Gastroesophageal sphincter (tissue), 4 donors: ENCODE data around the gene ANKRD45. TPM values are rescaled to one million over a fixed set of nuclear protein-coding genes. Genes with fewer than 3 reads are reported as not detected.
A peak's percentile ranks its signal among the peaks of the same experiment; 100 is the strongest.

Source experiments
- ATAC-seq: fragments of 150-250 bp; one replicate; pipeline ENCODE4 v1.9.1; 2016; ENCODE audit warnings: mild to moderate bottlenecking, moderate library complexity
- H3K27ac ChIP-seq, 4 donors: fragments of 200-600 bp; sonication (generic) in 3 of 4; 1 replicate in 3 of 4; 2 replicates in 1 of 4; pipeline ENCODE4 v1.5.1; 2016 to 2019
- H3K27me3 ChIP-seq: fragments of 200-600 bp; sonication (generic); one replicate; pipeline ENCODE4 v1.5.1; 2019
- H3K36me3 ChIP-seq, 2 donors: fragments of 200-600 bp; sonication (generic); one replicate each; pipeline ENCODE4 v1.5.1; 2019; ENCODE audit warnings: control low read depth in 1 of 2
- H3K4me1 ChIP-seq, 3 donors: fragments of 200-600 bp; sonication (generic); 1 replicate in 2 of 3; 2 replicates in 1 of 3; pipeline ENCODE4 v1.5.1; 2016 to 2019; ENCODE audit warnings: control low read depth in 2 of 3
- H3K4me3 ChIP-seq, 2 donors: fragments of 200-600 bp; sonication (generic); one replicate each; pipeline ENCODE4 v1.5.1; 2019; ENCODE audit warnings: mild to moderate bottlenecking in 1 of 2, moderate library complexity in 1 of 2
- H3K9me3 ChIP-seq, 3 donors: fragments of 200-600 bp; sonication (generic); one replicate each; pipeline ENCODE4 v1.5.1; 2017 to 2019; ENCODE audit warnings: control low read depth in 2 of 3
- EP300 ChIP-seq: sonication (generic); formaldehyde crosslinking; IDR thresholded peaks from one replicate; pipeline ENCODE4 v1.6.1; 2017; ENCODE audit warnings: antibody characterized with exemption, mild to moderate bottlenecking
- POLR2A ChIP-seq, 2 donors: fragments of 450-650 bp; IDR thresholded peaks; one replicate each; pipeline ENCODE4 v1.6.1; 2017; ENCODE audit warnings: antibody characterized with exemption in 2 of 2, mild to moderate bottlenecking in 2 of 2, moderate library complexity in 1 of 2
- POLR2AphosphoS5 ChIP-seq: sonication (generic); formaldehyde crosslinking; IDR thresholded peaks from one replicate; pipeline ENCODE4 v1.6.1; 2017; ENCODE audit warnings: antibody characterized with exemption
- whole genome bisulfite sequencing, 2 donors: methylation state at CpG; one replicate each; pipeline ENCODE4 v1.1.5; 2018; ENCODE audit warnings: low coverage in 1 of 2; 5-methylcytosine and 5-hydroxymethylcytosine counted together
- total RNA-seq, 4 donors: library from RNA; depleted of rRNA; stranded (reverse); fragments of >200 nt; gene quantifications; one replicate each; pipeline ENCODE4 v1.1.0, GENCODE V29; 2016
- TF ChIP-seq, protein P1 (sequence below), 4 experiments: fragments of 200-600 bp in 2 of 4; fragments of 450-650 bp in 2 of 4; sonication (generic) in 1 of 4; IDR thresholded peaks; one replicate each; pipeline ENCODE4 v1.5.1; 2017 to 2019; ENCODE audit warnings: antibody characterized with exemption in 4 of 4, mild to moderate bottlenecking in 2 of 4, moderate library complexity in 2 of 4

ANKRD45 gene, protein sequence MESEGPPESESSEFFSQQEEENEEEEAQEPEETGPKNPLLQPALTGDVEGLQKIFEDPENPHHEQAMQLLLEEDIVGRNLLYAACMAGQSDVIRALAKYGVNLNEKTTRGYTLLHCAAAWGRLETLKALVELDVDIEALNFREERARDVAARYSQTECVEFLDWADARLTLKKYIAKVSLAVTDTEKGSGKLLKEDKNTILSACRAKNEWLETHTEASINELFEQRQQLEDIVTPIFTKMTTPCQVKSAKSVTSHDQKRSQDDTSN
- 1 to 10 TPM in 2 of 4 donors, under 1 TPM in 1, not detected in 1; 0.81 to 4.7 (median 1.0) TPM for total RNA-seq

DNA sequence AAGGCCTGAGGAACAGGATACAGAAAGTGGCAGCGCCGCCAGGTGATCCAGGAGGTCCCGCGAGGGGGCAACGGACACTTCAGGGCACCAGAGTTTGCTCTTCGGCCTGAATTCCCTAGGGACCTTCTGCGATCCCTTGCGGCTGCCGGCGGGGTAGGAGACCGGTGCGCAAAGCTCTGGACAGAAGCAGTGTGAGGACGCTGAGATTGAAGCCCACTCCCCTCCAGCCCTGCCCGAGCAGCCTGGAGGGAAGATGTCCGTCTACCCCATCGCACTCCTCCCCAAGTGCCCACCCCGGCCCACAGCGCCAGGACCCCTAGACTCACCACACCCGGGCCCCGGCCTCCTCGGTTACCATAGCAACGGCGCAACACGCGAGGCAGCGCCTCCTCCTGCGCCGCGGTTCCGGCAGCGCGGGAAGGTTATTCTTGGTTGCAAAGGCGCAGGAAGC is at the start of gene ANKRD45:
Gene ANKRD45 (minus strand): TSS at position 361 of the 451 bp plus-strand sequence. CDS start 10,433 bp downstream, outside the sequence.
- Histone ChIP-seq H3K27ac (peak within 1 kb of the TSS in 2 of 4 donors; percentile 20 to 26), H3K4me3 (peak within 1 kb of the TSS; percentile 51 to 73), H3K4me1 (peaks cover 0 to 13% (median 3%) of the 10 kb centered on the region in 3 donors), H3K27me3 (no peaks in the 10 kb centered on the region), H3K36me3 (no peaks in the 10 kb centered on the region), H3K9me3 (no peaks in the 10 kb centered on the region)
- WGBS, 2 donors: 0 to 2% methylated on average over 1 to 17 of the region's 33 CpGs
- peak; percentile 69 for ATAC-seq
- no peak for TF ChIP-seq EP300
- TF ChIP-seq, protein P1, sequence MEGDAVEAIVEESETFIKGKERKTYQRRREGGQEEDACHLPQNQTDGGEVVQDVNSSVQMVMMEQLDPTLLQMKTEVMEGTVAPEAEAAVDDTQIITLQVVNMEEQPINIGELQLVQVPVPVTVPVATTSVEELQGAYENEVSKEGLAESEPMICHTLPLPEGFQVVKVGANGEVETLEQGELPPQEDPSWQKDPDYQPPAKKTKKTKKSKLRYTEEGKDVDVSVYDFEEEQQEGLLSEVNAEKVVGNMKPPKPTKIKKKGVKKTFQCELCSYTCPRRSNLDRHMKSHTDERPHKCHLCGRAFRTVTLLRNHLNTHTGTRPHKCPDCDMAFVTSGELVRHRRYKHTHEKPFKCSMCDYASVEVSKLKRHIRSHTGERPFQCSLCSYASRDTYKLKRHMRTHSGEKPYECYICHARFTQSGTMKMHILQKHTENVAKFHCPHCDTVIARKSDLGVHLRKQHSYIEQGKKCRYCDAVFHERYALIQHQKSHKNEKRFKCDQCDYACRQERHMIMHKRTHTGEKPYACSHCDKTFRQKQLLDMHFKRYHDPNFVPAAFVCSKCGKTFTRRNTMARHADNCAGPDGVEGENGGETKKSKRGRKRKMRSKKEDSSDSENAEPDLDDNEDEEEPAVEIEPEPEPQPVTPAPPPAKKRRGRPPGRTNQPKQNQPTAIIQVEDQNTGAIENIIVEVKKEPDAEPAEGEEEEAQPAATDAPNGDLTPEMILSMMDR (IDR thresholded peaks at IDR 0.05): peak in 1 of 4 experiments; percentile 8

DNA sequence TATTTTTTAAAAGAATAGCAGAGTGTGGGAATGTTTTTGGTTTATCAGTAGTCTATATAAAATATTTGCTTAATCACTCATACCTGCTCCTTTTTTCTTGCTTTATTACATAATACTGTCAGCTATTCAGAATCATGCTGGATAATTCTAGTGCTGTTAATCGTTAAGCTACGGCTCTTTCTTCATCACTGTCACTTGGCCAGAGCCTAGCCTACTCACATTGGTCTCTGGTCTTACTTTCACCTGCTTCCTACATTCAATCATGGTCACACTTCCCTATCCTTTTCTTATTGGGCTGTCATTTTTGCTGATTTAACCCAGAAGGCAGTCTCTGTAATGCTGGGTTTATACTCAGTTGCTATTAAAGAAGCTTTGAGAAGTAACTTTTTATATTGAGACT is 47.6 kb upstream of the ANKRD45 start:
- TF ChIP-seq POLR2A (IDR thresholded peaks at IDR 0.05): no peak
- no peak for TF ChIP-seq POLR2AphosphoS5
- no peak for TF ChIP-seq EP300
- TF ChIP-seq, protein P1 (IDR thresholded peaks at IDR 0.05): no peak

DNA sequence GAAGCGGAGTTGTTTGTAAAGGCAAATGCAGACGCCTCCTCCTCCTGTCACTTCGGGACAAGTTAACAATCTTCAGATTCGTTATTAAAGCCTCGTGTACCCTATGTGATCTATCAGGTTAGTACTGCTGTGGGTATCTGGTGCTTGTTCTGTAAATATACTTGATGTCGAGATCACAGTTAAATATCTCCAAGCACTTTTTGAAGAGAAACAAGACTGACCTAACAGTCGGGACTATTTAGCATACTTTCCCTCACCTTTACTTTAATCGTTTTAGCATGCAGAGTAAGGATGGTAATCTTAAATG is 45.8 kb upstream of the ANKRD45 start:
- peak overlapping the region; percentile 85 to 94 (median 92) for H3K27ac ChIP-seq
- WGBS, 2 donors: 0% methylated on average over 6 to 8 of the region's 8 CpGs
- peaks cover 13% of the 10 kb centered on the region for H3K27me3 ChIP-seq
- peaks cover 0 to 14% of the 10 kb centered on the region in 2 donors for H3K36me3 ChIP-seq
- no peaks in the 10 kb centered on the region for H3K9me3 ChIP-seq
- no peak for ATAC-seq
- H3K4me1 ChIP-seq: peaks cover 6 to 41% (median 12%) of the 10 kb centered on the region in 3 donors
- H3K4me3 ChIP-seq: peak overlapping the region; percentile 81 to 84
- TF ChIP-seq EP300 (no peak), POLR2AphosphoS5 (no peak), POLR2A (IDR thresholded peaks at IDR 0.05) (no peak)
- TF ChIP-seq, protein P1 (IDR thresholded peaks at IDR 0.05): no peak

More for the DNA sequence above, 47.6 kb upstream of the ANKRD45 start:
- ATAC-seq: no peak
- Histone ChIP-seq H3K9me3 (no peaks in the 10 kb centered on the region), H3K4me1 (peaks cover 6 to 41% (median 12%) of the 10 kb centered on the region in 3 donors), H3K27me3 (no peaks in the 10 kb centered on the region), H3K27ac (no peak overlapping the region), H3K4me3 (no peak overlapping the region), H3K36me3 (peaks cover 0 to 24% of the 10 kb centered on the region in 2 donors)
- 80 to 94% methylated on average over 2 of the region's 2 CpGs for WGBS, 2 donors

DNA sequence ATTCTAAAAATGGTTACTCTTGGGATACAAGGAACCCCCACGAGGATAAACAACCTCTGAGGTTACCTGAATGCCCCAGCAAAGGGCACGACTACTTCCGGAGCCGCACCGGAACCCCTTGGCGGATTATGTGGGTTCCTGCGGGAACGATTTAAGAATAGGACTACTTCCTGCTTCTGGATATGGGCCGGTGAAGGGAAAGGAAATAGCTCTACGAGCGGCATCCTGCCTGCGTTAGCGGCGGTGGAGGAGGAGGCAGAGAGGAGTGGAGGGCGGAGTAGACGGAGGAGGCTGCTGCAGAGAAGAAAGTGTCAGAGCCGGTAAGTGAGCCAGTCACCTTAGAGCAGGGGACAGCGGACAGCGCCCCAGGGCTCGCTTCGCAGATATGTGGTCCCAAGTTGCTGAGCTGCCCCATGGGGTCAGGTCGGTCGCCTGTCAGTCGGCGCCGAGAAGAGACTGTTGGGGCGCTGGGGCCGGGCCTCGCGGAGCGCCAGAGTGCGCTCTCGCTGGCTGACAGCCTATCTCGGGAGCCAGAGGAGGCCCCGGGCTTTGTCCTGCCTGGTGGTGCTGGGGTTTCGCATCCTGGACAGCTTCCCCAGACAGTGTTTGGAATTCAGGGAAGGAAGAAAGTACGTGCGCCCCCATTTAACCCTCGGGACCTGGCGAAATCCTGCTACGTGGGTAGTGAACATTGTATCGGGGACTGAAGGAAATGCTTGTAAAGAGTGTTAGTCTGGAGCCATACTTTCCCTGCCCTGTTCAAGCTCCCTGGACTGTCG is 45.3 kb upstream of the ANKRD45 start, which contains the start of gene KLHL20:
Gene KLHL20 (plus strand): TSS at position 223 of the 779 bp plus-strand sequence. CDS start 1,063 bp downstream, outside the sequence.
- WGBS, 2 donors: 0% methylated on average over 12 to 32 of the region's 43 CpGs
- TF ChIP-seq POLR2AphosphoS5 (peak; percentile 77), EP300 (no peak), POLR2A (IDR thresholded peaks at IDR 0.05) (peak; percentile 38 to 64)
- TF ChIP-seq, protein P1 (IDR thresholded peaks at IDR 0.05): peak in 2 of 4 experiments; percentile 32 to 34
- H3K4me3 ChIP-seq: peak within 1 kb of the TSS; percentile 81 to 84
- H3K9me3 ChIP-seq: no peaks in the 10 kb centered on the region
- peaks cover 6 to 41% (median 12%) of the 10 kb centered on the region in 3 donors for H3K4me1 ChIP-seq
- H3K36me3 ChIP-seq: peaks cover 0 to 14% of the 10 kb centered on the region in 2 donors
- peak within 1 kb of the TSS; percentile 85 to 94 (median 92) for H3K27ac ChIP-seq
- peak; percentile 96 for ATAC-seq
- peaks cover 18% of the 10 kb centered on the region for H3K27me3 ChIP-seq
